ENCODE measurements around the gene JUP. TPM values are rescaled to one million over a fixed set of nuclear protein-coding genes. Genes with fewer than 3 reads are reported as not detected.
A peak's percentile ranks its signal among the peaks of the same experiment; 100 is the strongest.

JUP gene
- total RNA-seq, 1 experiment from 2014 or later = 352 TPM

- Histone ChIP-seq H3K9me3 (ENCODE audit: control insufficient read depth, insufficient read depth, low read depth, low read length) (no peaks in the 10 kb centered on the region), H3K4me1 (ENCODE audit: control insufficient read depth, insufficient read depth, low read length) (peaks cover 18% of the 10 kb centered on the region), H3K27me3 (ENCODE audit: control insufficient read depth, insufficient read depth, low read length) (no peaks in the 10 kb centered on the region), H3K4me3 (ENCODE audit: low read depth in 2 of 2, low read length in 2 of 2) (peak overlapping the region; percentile 7 to 19; a peak in 1 of 4 replicates), H3K36me3 (ENCODE audit: control insufficient read depth, insufficient read depth, low read length) (no peaks in the 10 kb centered on the region), H3K27ac (ENCODE audit: low read length) (peak overlapping the region; percentile 78)
- no peak for DNase-seq (ENCODE audit: low read depth, low spot score)
- BruUV-seq (replicated peaks) = TSS peak; percentile 97
- POLR2A ChIA-PET = interaction anchor here (0.6 kb wide), 1 partner anchor 12 kb away, joined by 3 read pairs; no protein-coding TSS in a partner anchor
- CTCF ChIA-PET = interaction anchor here (0.6 to 2.3 kb wide), 7 partner anchors 11 to 515 kb away, joined by 3 to 14 read pairs (median 3); partner anchors contain the start of gene JUP
- intact Hi-C loops (cut with micrococcal nuclease; ENCODE audit: unreplicated experiment) (loop anchor here (1.0 to 2.0 kb wide), 2 partner anchors 23 to 63 kb away; no protein-coding TSS in a partner anchor), in situ Hi-C loops (cut with HindIII; ENCODE audit: low pct_unique_long_range_greater_than_20kb, low sequenced_read_pairs) (no loop called here)
- peak; percentile 37; the same call in 1 of the 2 replicates for TF ChIP-seq TCF7L2 (IDR thresholded peaks at IDR 0.05; ENCODE audit: low read depth, low read length)
- no peak for TF ChIP-seq REST (IDR thresholded peaks at IDR 0.05; ENCODE audit: insufficient read depth in 1 of 2, low read depth in 2 of 2, low read length in 1 of 2)
- TF ChIP-seq CTCF (IDR thresholded peaks at IDR 0.05) = peak; percentile 96
- TF ChIP-seq POLR2AphosphoS5 (IDR thresholded peaks at IDR 0.05; ENCODE audit: low read depth, low read length) = peak; percentile 87
- no peak for TF ChIP-seq SIN3A (IDR thresholded peaks at IDR 0.05; ENCODE audit: borderline replicate concordance, insufficient read depth, low read depth, low read length)
- ATAC-seq = peak; percentile 89
Observed at GRCh38 chr17:41801374-41802271, 15.1 kb upstream of the JUP start.

GRCh38 chr17:41800601-41801373, 14.3 kb upstream of the JUP start:
- DNase-seq (ENCODE audit: low read depth, low spot score) = no peak
- H3K27ac ChIP-seq (ENCODE audit: low read length) = peak overlapping the region; percentile 78

More at GRCh38 chr17:41800601-41801373, 14.3 kb upstream of the JUP start:
- peak; percentile 47 for ATAC-seq
- ChIA-PET CTCF (interaction anchor here (0.6 to 2.3 kb wide), 7 partner anchors 12 to 113 kb away, joined by 3 to 14 read pairs (median 6); partner anchors contain the start of gene JUP), POLR2A (interaction anchor here (0.5 to 0.6 kb wide), 2 partner anchors 10 to 12 kb away, joined by 3 to 6 read pairs; no protein-coding TSS in a partner anchor)
- TF ChIP-seq TCF7L2 (IDR thresholded peaks at IDR 0.05; ENCODE audit: low read depth, low read length) (0 out of 2 replicates have a peak, but pooled peaks have one; percentile 7), REST (IDR thresholded peaks at IDR 0.05; ENCODE audit: insufficient read depth in 1 of 2, low read depth in 2 of 2, low read length in 1 of 2) (no peak)
- intact Hi-C loops (cut with micrococcal nuclease; ENCODE audit: unreplicated experiment) (loop anchor here (1.0 to 2.0 kb wide), 2 partner anchors 22 to 62 kb away; no protein-coding TSS in a partner anchor), in situ Hi-C loops (cut with HindIII; ENCODE audit: low pct_unique_long_range_greater_than_20kb, low sequenced_read_pairs) (no loop called here)
- Histone ChIP-seq H3K27me3 (ENCODE audit: control insufficient read depth, insufficient read depth, low read length) (no peaks in the 10 kb centered on the region), H3K9me3 (ENCODE audit: control insufficient read depth, insufficient read depth, low read depth, low read length) (no peaks in the 10 kb centered on the region), H3K4me1 (ENCODE audit: control insufficient read depth, insufficient read depth, low read length) (peaks cover 26% of the 10 kb centered on the region), H3K36me3 (ENCODE audit: control insufficient read depth, insufficient read depth, low read length) (no peaks in the 10 kb centered on the region), H3K4me3 (ENCODE audit: low read depth in 2 of 2, low read length in 2 of 2) (no peak overlapping the region)
- BruUV-seq (replicated peaks) = no TSS peak
